GM21723 (cell line): ENCODE measurements around the gene ZNF614.
A peak's percentile ranks its signal among the peaks of the same experiment; 100 is the strongest.
"Not testable (repeated sequence)": the region's sequence is repeated elsewhere in the genome, so short reads cannot be mapped to it uniquely, and the experiment has no call there.

ENCODE experiments used
- ATAC-seq: cut with Tn5 transposase; IDR thresholded peaks from one replicate; pipeline ENCODE4 v1.9.1; 2021; ENCODE audit warnings: mild to moderate bottlenecking, moderate library complexity; ENCODE audit not compliant: unreplicated experiment

ZNF614 gene

DNA sequence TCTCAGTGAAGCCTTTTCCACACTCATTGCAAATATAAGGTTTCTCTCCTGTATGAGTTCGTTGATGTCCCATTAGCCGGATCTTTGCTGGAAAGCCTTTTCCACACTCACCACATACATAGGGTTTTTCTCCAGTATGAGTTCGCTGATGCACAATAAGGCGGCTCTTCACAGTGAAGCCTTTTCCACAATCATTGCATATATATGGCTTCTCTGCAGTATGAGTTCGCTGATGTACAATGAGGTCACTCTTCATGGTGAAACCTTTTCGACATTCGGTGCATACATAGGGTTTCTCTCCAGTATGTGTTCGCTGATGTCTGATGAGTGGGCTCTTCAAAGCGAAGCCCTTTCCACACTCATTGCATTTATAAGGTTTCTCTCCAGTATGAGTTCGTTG, 34.8 kb downstream of the ZNF614 start:
- no peak for ATAC-seq

DNA sequence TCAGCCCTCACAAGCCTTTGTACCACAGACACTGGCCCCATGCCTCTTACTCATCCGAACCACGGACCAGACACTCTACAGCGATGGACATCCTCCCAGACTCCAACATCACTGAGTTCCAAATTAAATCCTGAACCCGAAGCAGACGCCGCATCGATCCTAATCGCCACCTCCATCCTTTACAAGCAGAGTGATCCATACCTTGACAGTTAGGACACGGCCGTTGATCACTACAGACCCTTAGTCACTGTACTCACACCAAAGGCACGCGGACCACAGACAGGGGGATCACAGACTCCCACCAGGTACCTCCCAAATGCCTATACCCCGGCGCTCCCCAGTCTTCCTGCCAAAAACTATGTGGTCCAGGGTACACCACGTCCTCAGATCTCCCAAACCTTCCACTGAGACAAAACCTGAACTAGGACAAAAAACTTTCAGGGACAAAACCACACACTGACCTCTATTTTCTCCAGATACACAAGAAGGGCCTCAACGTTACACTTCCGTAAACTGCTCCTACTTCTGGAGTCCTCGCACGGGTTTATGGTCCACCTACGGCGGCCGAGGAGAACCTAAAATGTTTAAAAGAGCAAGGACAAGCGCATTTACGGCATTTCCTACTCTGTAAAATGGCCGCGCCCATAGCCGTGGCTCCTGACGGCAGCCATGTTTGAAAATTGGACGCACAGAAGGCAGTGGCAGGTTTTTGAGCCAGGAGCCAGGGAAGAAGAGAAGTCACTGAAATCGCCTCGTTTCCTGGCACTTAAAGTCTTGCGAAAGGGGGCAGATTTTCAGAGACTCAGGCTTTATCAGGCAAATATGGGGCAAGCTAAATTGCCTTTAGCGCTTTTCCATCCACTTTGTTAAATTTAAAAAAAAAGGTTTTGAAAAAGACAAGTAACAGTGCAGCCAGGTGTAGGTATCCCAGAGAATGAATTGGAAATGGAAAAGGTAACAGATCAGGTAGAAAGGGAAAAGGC, 41.6 kb downstream of the ZNF614 start, which contains the start of gene ZNF350:
ZNF350 (minus strand) TSS at position 532 of the 983 bp plus-strand sequence. CDS start 12,480 bp downstream, outside the sequence.
- peak; percentile 92 for ATAC-seq

DNA sequence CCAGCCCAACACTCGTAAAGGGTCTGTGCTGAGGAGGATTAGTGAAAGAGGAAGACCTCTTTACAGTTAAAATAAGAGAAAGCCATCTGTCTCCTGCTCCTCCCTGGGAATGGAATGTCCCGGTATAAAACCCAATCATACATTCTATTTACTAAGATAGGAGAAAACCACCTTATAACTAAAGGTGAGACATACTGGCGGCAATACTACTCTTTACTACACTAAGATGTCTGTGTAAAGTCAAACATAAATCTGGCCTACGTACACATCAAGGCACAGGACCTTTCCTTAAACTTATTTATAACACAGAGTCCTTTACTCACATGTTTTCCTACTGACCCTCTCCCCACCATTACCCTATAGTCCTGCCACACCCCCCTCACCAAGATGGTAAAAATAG, 44.8 kb downstream of the ZNF614 start:
- ATAC-seq, result no peak

DNA sequence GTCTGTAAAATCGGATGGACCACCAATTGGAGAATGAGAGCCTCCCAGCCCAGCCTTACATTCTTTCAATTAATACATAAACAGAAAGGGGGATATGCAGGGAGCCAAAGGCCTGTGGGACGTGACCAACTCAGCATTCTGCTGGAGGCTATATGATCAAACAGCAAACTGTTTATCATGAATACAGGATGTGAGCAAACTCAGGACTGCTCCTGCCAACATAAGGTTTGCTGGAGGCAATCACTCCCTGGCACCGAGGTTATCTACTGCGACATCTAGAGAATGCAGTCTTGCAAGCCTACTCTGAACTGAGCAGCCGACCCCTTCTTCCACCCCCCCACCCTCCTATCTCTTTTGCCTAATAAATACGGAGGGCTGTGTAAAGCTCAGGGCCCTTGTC, 47.3 kb downstream of the ZNF614 start:
- ATAC-seq, result not testable (repeated sequence)

DNA sequence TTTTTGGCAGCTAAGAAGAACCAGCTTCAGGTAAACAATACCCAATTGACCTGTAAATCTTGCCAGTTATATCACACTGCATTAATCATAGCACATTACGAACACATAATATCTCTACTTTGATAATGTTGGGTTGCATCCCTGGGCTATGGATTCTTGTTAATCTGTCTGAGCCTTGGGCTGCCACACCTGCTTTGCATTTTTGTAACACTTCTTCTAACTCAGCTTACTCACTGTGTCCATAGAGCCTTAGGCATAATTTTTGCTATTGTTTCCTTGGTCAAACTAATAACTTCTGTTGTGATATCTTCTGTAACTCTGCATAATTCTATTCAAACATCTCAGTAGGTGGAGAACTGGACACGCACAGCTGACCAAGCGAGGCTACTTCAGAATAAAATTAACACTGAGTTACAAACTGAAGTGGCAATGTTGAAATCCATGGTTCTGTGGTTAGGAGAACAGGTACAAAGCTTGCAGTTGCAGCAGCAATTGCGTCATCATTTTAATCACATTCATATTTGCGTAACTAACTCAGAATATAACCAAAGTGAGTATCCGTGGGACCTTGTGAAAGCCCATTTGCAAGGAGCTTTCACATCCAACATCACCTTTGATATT, 48.0 kb downstream of the ZNF614 start:
- no peak for ATAC-seq

DNA sequence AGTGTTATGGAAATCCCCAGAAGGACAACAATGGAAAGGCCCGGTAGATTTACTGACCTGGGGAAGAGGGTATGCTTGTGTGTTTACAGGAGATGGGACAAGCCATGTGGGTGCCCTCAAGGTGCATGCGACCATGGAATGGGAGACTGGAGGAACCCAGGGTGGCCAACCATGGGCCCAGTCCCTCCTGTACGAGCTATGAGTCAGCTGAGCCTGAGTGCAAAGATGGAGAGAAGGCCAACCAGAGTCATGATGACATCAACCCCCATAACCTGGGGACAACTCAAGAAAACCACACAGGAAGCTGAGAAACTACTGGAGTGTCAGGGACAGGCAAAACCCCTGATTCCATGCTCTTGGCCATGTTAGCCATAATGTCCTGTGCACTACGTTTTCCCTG, 49.3 kb downstream of the ZNF614 start:
- no peak for ATAC-seq

DNA sequence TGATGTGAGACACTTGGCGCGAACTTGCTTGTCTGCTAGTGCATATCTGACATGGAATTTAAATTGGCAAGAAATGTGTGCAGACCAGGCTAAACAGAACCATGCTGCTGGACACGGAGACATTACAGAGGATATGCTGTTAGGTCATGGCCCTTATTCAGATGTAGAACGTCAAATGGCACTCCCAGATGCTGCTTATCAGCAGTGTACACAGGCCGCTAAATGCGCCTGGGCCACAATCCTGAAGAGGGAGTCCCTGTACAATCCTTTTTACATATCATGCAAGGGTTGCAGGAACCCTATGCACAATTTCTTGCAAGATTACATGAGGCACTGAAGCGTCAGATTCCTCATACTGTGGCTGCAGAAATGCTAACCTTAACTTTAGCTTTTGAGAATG, 50.8 kb downstream of the ZNF614 start:
- ATAC-seq, result no peak

DNA sequence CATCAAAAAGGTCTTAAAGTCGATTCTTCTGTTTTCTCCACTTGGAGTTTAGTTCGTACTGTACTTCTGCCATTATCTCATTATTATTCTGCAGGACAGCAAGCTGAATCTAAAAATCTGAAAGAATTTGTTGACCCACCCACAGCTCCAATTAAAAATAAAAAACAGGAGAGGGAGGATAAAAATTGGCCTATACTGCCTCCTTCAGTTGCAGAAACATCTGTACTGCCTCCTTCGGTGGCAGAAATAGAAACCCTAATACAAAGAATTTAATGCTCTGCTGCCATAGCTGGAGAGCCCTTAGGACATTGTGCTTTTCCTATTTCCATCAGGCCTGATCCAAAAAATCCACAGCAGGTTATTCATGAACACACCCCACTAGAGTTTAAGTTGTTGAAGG, 51.3 kb downstream of the ZNF614 start:
- ATAC-seq, result no peak

DNA sequence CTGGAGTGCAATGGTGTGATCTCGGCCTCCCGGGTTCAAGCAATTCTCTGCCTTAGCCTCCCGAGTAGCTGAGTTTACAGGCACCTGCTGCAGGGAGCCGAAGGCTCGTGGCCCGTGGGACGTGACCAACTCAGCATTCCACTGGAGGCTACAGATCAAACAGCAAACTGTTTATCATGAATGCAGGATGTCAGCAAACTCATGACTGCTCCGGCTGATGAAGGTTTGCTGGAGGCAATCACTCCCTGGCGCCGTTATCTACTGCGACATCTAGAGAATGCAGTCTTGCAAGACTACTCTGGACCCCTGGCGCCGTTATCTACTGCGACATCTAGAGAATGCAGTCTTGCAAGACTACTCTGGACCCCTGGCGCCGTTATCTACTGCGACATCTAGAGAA, 52.4 kb downstream of the ZNF614 start:
- not testable (repeated sequence) for ATAC-seq

DNA sequence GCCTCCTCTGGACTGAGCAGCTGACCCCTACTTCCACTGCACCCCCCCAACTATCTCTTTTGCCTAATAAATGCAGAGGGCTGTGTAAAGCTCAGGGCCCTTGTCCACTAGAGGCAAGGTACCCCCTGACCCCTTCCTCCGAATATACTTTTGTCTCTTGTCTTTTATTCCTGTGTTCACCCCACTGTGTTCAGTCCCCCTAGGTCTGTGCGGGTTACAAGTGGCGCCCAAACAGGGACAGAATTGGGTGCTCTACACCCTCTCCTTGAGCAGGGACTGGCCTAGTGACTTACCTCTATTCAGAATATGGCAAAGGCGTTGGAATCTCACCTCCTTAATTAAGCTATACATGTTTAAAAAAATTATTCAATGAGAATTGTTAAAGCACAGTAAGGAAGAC, 56.6 kb downstream of the ZNF614 start:
- no peak for ATAC-seq

DNA sequence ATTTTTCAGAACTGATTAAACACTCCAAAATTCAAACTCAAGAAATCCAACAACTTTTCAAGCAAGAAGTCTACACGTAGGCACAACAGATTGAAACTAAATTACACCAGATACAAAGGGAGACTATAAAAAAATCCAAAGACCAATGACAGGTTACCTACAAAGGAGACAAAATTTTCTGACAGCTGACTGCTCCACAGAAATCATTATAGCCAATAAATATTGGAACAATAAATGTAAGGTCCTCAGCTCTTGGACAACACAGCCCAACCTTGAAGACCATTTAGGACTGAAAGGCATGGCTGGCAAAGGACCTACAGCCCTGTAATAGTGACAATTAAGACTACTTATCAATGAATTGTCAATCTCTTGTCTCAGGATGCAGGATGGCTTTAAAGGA, 57.5 kb downstream of the ZNF614 start:
- no peak for ATAC-seq

DNA sequence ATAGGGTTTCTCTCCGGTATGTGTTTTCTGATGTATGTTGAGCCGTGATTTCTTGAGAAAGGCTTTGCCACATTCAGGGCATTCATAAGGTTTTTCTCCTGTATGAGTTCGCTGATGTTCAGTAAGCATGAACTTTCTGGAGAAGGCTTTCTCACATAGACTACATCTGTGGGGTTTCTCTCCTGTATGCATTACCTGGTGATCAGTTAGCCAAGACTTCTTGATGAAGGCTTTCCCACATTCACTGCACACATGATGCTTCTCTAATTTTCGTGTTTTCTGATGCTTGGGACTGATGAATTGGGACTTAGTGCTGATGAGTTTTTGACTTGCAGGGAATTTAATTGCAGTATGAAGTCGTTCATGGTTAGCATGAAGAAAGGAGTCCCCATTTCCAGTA, 62.6 kb downstream of the ZNF614 start:
- ATAC-seq, result no peak
